HCT116 (cell line): ENCODE results near the gene RAC2. TPM values are rescaled to one million over a fixed set of nuclear protein-coding genes. Genes with fewer than 3 reads are reported as not detected.

Experiments used
- ATAC-seq: fragments of 200-7000 bp; cut with Tn5 transposase; 2 replicates; pipeline ENCODE4 v1.9.1; 2020; ENCODE audit warnings: mild to moderate bottlenecking, moderate library complexity
- BruUV-seq: library from RNA; stranded (reverse); fragments of 400-500 nt; replicated peaks from 2 replicates; lab custom pipeline; 2021; lab: Mats Ljungman, UMichigan
- CTCF ChIA-PET: fragments of 300-600 bp; sonication (Branson Sonifier 250); formaldehyde crosslinking; loops from one replicate; lab custom pipeline; 2021; ENCODE audit warnings: antibody characterized with exemption; lab: Charles Lee
- POLR2A ChIA-PET: fragments of 300-600, 350-600 bp; sonication (Branson Sonifier 250); formaldehyde crosslinking; loops from one replicate; lab custom pipeline; 2021; ENCODE audit warnings: antibody characterized with exemption; lab: Charles Lee
- RAD21 ChIA-PET, 2 experiments: fragments of 300-600 bp; sonication (Branson Sonifier 250); formaldehyde crosslinking; loops; one replicate each; lab custom pipeline; 2023; ENCODE audit warnings: low total read pairs in 2 of 2; ENCODE audit not compliant: uncharacterized antibody in 2 of 2, unreplicated experiment in 2 of 2, low non-redundant PET in 1 of 2; lab: Charles Lee
- DNase-seq: peaks from one replicate; pipeline ENCODE4 v3.0.0-alpha.2; 2010; ENCODE audit warnings: low read depth, low spot score
- H2AFZ ChIP-seq: fragments of 200-600 bp; shearing (Covaris generic), sonication (generic); 2 replicates; pipeline ENCODE4 v1.6.1; 2017; ENCODE audit warnings: low read depth, mixed run types, mixed read lengths, antibody characterized with exemption, low read length; ENCODE audit not compliant: poor library complexity, severe bottlenecking
- H3K27ac ChIP-seq: 2 replicates; pipeline ENCODE4 v1.5.1; 2012; ENCODE audit warnings: low read depth, low read length
- H3K27me3 ChIP-seq: fragments of 200-600 bp; sonication (generic); 2 replicates; pipeline ENCODE4 v1.6.1; 2016; ENCODE audit warnings: mixed run types, low read length, mixed read lengths; ENCODE audit not compliant: insufficient read depth
- H3K36me3 ChIP-seq, 2 experiments: fragments of 200-500 bp in 1 of 2; fragments of 200-600 bp in 1 of 2; sonication (Bioruptor generic) in 1 of 2; sonication (generic) in 1 of 2; 2 replicates each; pipeline versions ENCODE4 v1.5.1 to v1.6.1; 2014 to 2016; ENCODE audit warnings: low read length in 2 of 2, inconsistent platforms in 1 of 2, mixed read lengths in 1 of 2, mixed run types in 1 of 2; ENCODE audit not compliant: insufficient read depth in 2 of 2, control insufficient read depth in 1 of 2
- H3K4me1 ChIP-seq, 2 experiments: fragments of 200-600 bp in 1 of 2; sonication (generic) in 1 of 2; 2 replicates each; pipeline versions ENCODE4 v1.5.1 to v1.6.1; 2012 to 2017; ENCODE audit warnings: low read length in 2 of 2, inconsistent platforms in 1 of 2, mild to moderate bottlenecking in 1 of 2, mixed read lengths in 1 of 2, mixed run types in 1 of 2, moderate library complexity in 1 of 2; ENCODE audit not compliant: insufficient read depth in 2 of 2, control insufficient read depth in 1 of 2
- H3K4me2 ChIP-seq: fragments of 200-600 bp; sonication (generic); 2 replicates; pipeline ENCODE4 v1.6.1; 2017; ENCODE audit warnings: mixed run types, low read length, mixed read lengths
- H3K4me3 ChIP-seq, 2 experiments: fragments of 200-600 bp in 1 of 2; sonication (generic) in 1 of 2; replicated peaks in 1 of 2; 2 replicates each; pipeline ENCODE4 v1.5.1; 2011 to 2016; ENCODE audit warnings: low read length in 2 of 2, control low read depth in 1 of 2, low read depth in 1 of 2, mild to moderate bottlenecking in 1 of 2, mixed read lengths in 1 of 2, mixed run types in 1 of 2
- H3K79me2 ChIP-seq: fragments of 200-600 bp; sonication (generic); 2 replicates; pipeline ENCODE4 v1.6.1; 2017; ENCODE audit warnings: mild to moderate bottlenecking, mixed run types, low read length, moderate library complexity, mixed read lengths; ENCODE audit not compliant: insufficient read depth
- H3K9ac ChIP-seq: fragments of 200-600 bp; sonication (generic); 2 replicates; pipeline ENCODE4 v1.6.1; 2016; ENCODE audit warnings: low read length, mixed read lengths
- H3K9me2 ChIP-seq: fragments of 200-600 bp; sonication (generic), shearing (Covaris generic); 2 replicates; pipeline ENCODE4 v1.6.1; 2017; ENCODE audit warnings: mixed run types, mild to moderate bottlenecking, moderate library complexity; ENCODE audit not compliant: insufficient read depth
- H3K9me3 ChIP-seq, 2 experiments: fragments of 200-500 bp in 1 of 2; fragments of 200-600 bp in 1 of 2; sonication (Bioruptor generic) in 1 of 2; sonication (generic) in 1 of 2; 2 replicates each; pipeline ENCODE4 v1.6.1; 2014 to 2017; ENCODE audit warnings: low read length in 2 of 2, mixed read lengths in 2 of 2, inconsistent platforms in 1 of 2, low read depth in 1 of 2, mild to moderate bottlenecking in 1 of 2, mixed run types in 1 of 2, moderate library complexity in 1 of 2; ENCODE audit not compliant: control insufficient read depth in 1 of 2, insufficient read depth in 1 of 2
- H4K20me1 ChIP-seq: fragments of 200-600 bp; sonication (generic), shearing (Covaris generic); 2 replicates; pipeline ENCODE4 v1.6.1; 2017; ENCODE audit warnings: mixed run types, mild to moderate bottlenecking, moderate library complexity; ENCODE audit not compliant: insufficient read depth
- EZH2 ChIP-seq: fragments of 200-600 bp; sonication (generic); IDR thresholded peaks from 2 replicates; pipeline ENCODE4 v1.6.1; 2017; ENCODE audit warnings: antibody characterized with exemption, mixed run types
- FOSL1 ChIP-seq: IDR thresholded peaks from 2 replicates; pipeline ENCODE4 v1.6.1; 2012; ENCODE audit warnings: low read depth
- JUND ChIP-seq: IDR thresholded peaks from 2 replicates; pipeline ENCODE4 v1.6.1; 2012
- POLR2A ChIP-seq: IDR thresholded peaks from 2 replicates; pipeline ENCODE4 v1.7.0; 2011; ENCODE audit warnings: borderline replicate concordance; ENCODE audit not compliant: insufficient read depth, insufficient read length; ENCODE audit errors: extremely low read depth
- RAD21 ChIP-seq: IDR thresholded peaks from 2 replicates; pipeline ENCODE4 v1.6.1; 2012; ENCODE audit warnings: low read depth, mild to moderate bottlenecking
- REST ChIP-seq: IDR thresholded peaks from 2 replicates; pipeline ENCODE4 v1.6.1; 2012; ENCODE audit warnings: low read depth
- SIN3A ChIP-seq: IDR thresholded peaks from 2 replicates; pipeline ENCODE4 v1.6.1; 2012; ENCODE audit warnings: low read depth
- SRF ChIP-seq: IDR thresholded peaks from 2 replicates; pipeline ENCODE4 v1.6.1; 2012; ENCODE audit warnings: low read depth
- YY1 ChIP-seq: IDR thresholded peaks from 2 replicates; pipeline ENCODE4 v1.6.1; 2011; ENCODE audit warnings: low read length, low read depth, moderate library complexity, mild to moderate bottlenecking; ENCODE audit not compliant: insufficient replicate concordance; ENCODE audit errors: extremely low read depth
- ZBTB33 ChIP-seq: IDR thresholded peaks from 2 replicates; pipeline ENCODE4 v1.6.1; 2011; ENCODE audit warnings: mild to moderate bottlenecking, low read length, moderate library complexity; ENCODE audit not compliant: insufficient replicate concordance; ENCODE audit errors: extremely low read depth
- ZFX ChIP-seq: fragments of 450-650 bp; IDR thresholded peaks from 2 replicates; pipeline ENCODE4 v1.6.1; 2017
- ZNF274 ChIP-seq: fragments of 200-500 bp; sonication (Bioruptor generic); IDR thresholded peaks from 2 replicates; pipeline ENCODE4 v1.6.1; 2014; ENCODE audit warnings: mild to moderate bottlenecking, low read depth, low read length, inconsistent platforms
- intact Hi-C: fragments of 100-400 bp; cut with micrococcal nuclease; formaldehyde crosslinking; loops from 2 replicates; pipeline ENCODE4 v1.10.0; 2022
- total RNA-seq: library from RNA; stranded (reverse); gene quantifications from one replicate; pipeline ENCODE4 v1.2.1, GENCODE V29; 2021; ENCODE audit not compliant: unreplicated experiment

The RAC2 gene
- total RNA-seq, 1 experiment from 2014 or later, result 62.0 TPM

- H3K9me3 ChIP-seq, result peaks cover 0 to 6% of the 10 kb centered on the region in 2 experiments; a peak in 1 of 4 replicates
- no peak overlapping the region for H2AFZ ChIP-seq
- no peak overlapping the region for H3K4me2 ChIP-seq
- RAD21 ChIA-PET, result no interaction called here
- no TSS peak for BruUV-seq
- H3K79me2 ChIP-seq, result no peaks in the 10 kb centered on the region
- intact Hi-C loops, result no loop called here
- no peak overlapping the region for H3K9ac ChIP-seq
- POLR2A ChIA-PET, result no interaction called here
- H3K27me3 ChIP-seq, result no peaks in the 10 kb centered on the region
- H3K4me1 ChIP-seq, result peaks cover 0 to 5% of the 10 kb centered on the region in 2 experiments; a peak in 2 of 4 replicates
- H3K9me2 ChIP-seq, result no peaks in the 10 kb centered on the region
- H3K4me3 ChIP-seq, result no peak overlapping the region
- DNase-seq, result no peak
- H4K20me1 ChIP-seq, result no peaks in the 10 kb centered on the region
- H3K27ac ChIP-seq, result no peak overlapping the region
- H3K36me3 ChIP-seq, result peaks cover 0 to 7% of the 10 kb centered on the region in 2 experiments; a peak in 1 of 4 replicates
- CTCF ChIA-PET, result no interaction called here
- no peak for ATAC-seq
- TF ChIP-seq EZH2, result no peak
- no peak for TF ChIP-seq REST
- TF ChIP-seq SRF, result no peak
- TF ChIP-seq YY1, result no peak
- TF ChIP-seq JUND, result no peak
- no peak for TF ChIP-seq RAD21
- TF ChIP-seq SIN3A, result no peak
- TF ChIP-seq ZFX, result no peak
- no peak for TF ChIP-seq FOSL1
- no peak for TF ChIP-seq POLR2A
- TF ChIP-seq ZBTB33, result no peak
- no peak for TF ChIP-seq ZNF274
Observed at GRCh38 chr22:37220543-37220981, 23.5 kb downstream of the RAC2 start.
